Stomach (tissue), 4 donors: ENCODE data around the gene MYLK3.

Experiments used
- POLR2A ChIP-seq, 4 donors: fragments of 450-650 bp; IDR thresholded peaks; one replicate each; pipeline ENCODE4 v1.6.1; 2016; ENCODE audit warnings: antibody characterized with exemption in 4 of 4, control low read depth in 2 of 4, mild to moderate bottlenecking in 1 of 4, moderate library complexity in 1 of 4
- POLR2AphosphoS5 ChIP-seq, 3 donors: sonication (generic); formaldehyde crosslinking; IDR thresholded peaks; one replicate each; pipeline ENCODE4 v1.6.1; 2016; ENCODE audit warnings: antibody characterized with exemption in 3 of 3
- TF ChIP-seq, protein P1 (sequence below), 7 experiments: fragments of 450-650 bp in 4 of 7; fragments of 200-600 bp in 3 of 7; sonication (generic) in 3 of 7; IDR thresholded peaks; one replicate each; pipeline ENCODE4 v1.5.1; 2016 to 2019; ENCODE audit warnings: antibody characterized with exemption in 7 of 7, control low read depth in 2 of 7, mild to moderate bottlenecking in 1 of 7

GRCh38 chr16:46731691-46732555, 16.2 kb downstream of the MYLK3 start:
- TF ChIP-seq, protein P1, sequence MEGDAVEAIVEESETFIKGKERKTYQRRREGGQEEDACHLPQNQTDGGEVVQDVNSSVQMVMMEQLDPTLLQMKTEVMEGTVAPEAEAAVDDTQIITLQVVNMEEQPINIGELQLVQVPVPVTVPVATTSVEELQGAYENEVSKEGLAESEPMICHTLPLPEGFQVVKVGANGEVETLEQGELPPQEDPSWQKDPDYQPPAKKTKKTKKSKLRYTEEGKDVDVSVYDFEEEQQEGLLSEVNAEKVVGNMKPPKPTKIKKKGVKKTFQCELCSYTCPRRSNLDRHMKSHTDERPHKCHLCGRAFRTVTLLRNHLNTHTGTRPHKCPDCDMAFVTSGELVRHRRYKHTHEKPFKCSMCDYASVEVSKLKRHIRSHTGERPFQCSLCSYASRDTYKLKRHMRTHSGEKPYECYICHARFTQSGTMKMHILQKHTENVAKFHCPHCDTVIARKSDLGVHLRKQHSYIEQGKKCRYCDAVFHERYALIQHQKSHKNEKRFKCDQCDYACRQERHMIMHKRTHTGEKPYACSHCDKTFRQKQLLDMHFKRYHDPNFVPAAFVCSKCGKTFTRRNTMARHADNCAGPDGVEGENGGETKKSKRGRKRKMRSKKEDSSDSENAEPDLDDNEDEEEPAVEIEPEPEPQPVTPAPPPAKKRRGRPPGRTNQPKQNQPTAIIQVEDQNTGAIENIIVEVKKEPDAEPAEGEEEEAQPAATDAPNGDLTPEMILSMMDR (IDR thresholded peaks at IDR 0.05): no peak
- no peak for TF ChIP-seq POLR2A (IDR thresholded peaks at IDR 0.05)
- no peak for TF ChIP-seq POLR2AphosphoS5 (IDR thresholded peaks at IDR 0.05)
